OCI-LY3 (cell line): ENCODE measurements around the gene GPC2.
"Not testable (repeated sequence)": the region's sequence is repeated elsewhere in the genome, so short reads cannot be mapped to it uniquely, and the experiment has no call there.

ENCODE experiments used
- EZH2phosphoT487 ChIP-seq: fragments of 200-600 bp; shearing (Covaris generic); IDR thresholded peaks from 2 replicates; pipeline ENCODE4 v1.6.1; 2018; ENCODE audit warnings: antibody characterized with exemption, mixed run types, low read depth
- TF ChIP-seq, protein P1 (sequence below): fragments of 200-600, 300-600 bp; sonication (generic); IDR thresholded peaks from 2 replicates; pipeline ENCODE4 v1.5.1; 2014; ENCODE audit warnings: antibody characterized with exemption, low read length, low read depth

DNA sequence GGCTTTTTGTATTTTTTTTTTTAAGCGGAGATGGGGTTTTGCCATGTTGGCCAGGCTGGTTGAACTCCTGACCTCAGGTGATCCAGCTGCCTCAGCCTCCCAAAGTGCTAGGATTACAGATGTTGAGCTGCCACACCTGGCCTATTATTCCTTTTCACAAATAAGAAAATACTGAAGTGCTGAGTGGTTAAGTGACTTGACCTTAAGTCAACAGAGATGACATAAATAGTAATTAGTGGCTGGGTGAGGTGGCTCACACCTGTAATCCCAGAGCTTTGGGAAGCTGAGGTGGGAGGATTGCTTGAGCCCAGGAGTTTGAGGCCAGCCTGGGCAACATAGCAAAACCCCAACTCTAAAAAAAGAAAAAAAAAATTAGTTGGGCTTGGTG is 47.0 kb downstream of the GPC2 start:
- TF ChIP-seq, protein P1, sequence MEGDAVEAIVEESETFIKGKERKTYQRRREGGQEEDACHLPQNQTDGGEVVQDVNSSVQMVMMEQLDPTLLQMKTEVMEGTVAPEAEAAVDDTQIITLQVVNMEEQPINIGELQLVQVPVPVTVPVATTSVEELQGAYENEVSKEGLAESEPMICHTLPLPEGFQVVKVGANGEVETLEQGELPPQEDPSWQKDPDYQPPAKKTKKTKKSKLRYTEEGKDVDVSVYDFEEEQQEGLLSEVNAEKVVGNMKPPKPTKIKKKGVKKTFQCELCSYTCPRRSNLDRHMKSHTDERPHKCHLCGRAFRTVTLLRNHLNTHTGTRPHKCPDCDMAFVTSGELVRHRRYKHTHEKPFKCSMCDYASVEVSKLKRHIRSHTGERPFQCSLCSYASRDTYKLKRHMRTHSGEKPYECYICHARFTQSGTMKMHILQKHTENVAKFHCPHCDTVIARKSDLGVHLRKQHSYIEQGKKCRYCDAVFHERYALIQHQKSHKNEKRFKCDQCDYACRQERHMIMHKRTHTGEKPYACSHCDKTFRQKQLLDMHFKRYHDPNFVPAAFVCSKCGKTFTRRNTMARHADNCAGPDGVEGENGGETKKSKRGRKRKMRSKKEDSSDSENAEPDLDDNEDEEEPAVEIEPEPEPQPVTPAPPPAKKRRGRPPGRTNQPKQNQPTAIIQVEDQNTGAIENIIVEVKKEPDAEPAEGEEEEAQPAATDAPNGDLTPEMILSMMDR, result not testable (repeated sequence)
- not testable (repeated sequence) for TF ChIP-seq EZH2phosphoT487
